Left ventricle myocardium inferior (tissue), 1 donor: ENCODE measurements around the gene MS4A4E. TPM values are rescaled to one million over a fixed set of nuclear protein-coding genes. Genes with fewer than 3 reads are reported as not detected.
"Not testable (repeated sequence)": the region's sequence is repeated elsewhere in the genome, so short reads cannot be mapped to it uniquely, and the experiment has no call there.

Source experiments
- DNase-seq: peaks from one replicate; pipeline ENCODE4 v3.0.0-alpha.2; 2020
- H3K27ac ChIP-seq: fragments of 200-600 bp; replicated peaks from 2 replicates; pipeline ENCODE4 v1.8.0; 2021
- H3K27me3 ChIP-seq: fragments of 200-600 bp; 2 replicates; pipeline ENCODE4 v1.8.0; 2021; ENCODE audit warnings: low read depth
- H3K36me3 ChIP-seq: fragments of 200-600 bp; 2 replicates; pipeline ENCODE4 v1.8.0; 2021
- H3K4me1 ChIP-seq: fragments of 200-600 bp; 2 replicates; pipeline ENCODE4 v1.8.0; 2021
- H3K4me3 ChIP-seq: fragments of 200-600 bp; 2 replicates; pipeline ENCODE4 v1.8.0; 2021; ENCODE audit warnings: mild to moderate bottlenecking, moderate library complexity
- H3K9me3 ChIP-seq: fragments of 200-600 bp; replicated peaks from 2 replicates; pipeline ENCODE4 v1.8.0; 2021
- intact Hi-C: fragments of 100-400 bp; cut with micrococcal nuclease; formaldehyde crosslinking; loops from one replicate; pipeline ENCODE4 v1.11.0; 2022
- total RNA-seq: library from RNA; stranded (reverse); fragmentation: NEBNext Ultra II Directional; extraction: Animal tissue kit (Norgen Biotek cat#: 25700); gene quantifications from one replicate; pipeline ENCODE4 v1.2.1, GENCODE V29; 2021
- TF ChIP-seq, protein P1 (sequence below): fragments of 200-600 bp; IDR thresholded peaks from 2 replicates; pipeline ENCODE4 v1.8.0; 2021; ENCODE audit warnings: antibody characterized with exemption, mild to moderate bottlenecking, borderline replicate concordance
- donor health status: DM: no; HTN: yes; CAD: no; lungs with severe emphysema.

Gene MS4A4E
- total RNA-seq, 1 donor from 2014 or later: 0.93 TPM

DNA sequence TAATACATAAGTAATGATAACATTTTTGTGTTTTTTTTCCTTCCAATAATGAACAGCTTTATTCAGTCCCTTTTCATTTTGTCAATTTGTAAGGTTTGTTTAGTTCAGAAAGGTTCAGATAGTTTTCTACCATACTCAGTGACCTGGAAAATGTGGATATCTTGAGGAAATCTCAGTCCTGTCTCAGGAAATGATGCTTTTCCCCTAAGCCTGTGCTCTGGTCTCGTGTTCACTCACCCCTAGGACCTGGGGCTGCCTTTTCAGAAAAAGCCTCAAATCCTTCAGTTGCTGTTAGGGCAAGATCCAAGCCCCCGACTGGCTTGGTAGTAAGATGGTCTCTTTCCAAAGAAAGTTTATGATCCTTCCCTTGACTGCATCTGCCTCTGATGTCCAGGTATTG lies 81.8 kb downstream of the MS4A4E start:
- no peak overlapping the region for H3K27ac ChIP-seq
- no peak overlapping the region for H3K4me3 ChIP-seq
- H3K9me3 ChIP-seq: peaks cover 8% of the 10 kb centered on the region
- H3K4me1 ChIP-seq: no peaks in the 10 kb centered on the region
- TF ChIP-seq, protein P1, sequence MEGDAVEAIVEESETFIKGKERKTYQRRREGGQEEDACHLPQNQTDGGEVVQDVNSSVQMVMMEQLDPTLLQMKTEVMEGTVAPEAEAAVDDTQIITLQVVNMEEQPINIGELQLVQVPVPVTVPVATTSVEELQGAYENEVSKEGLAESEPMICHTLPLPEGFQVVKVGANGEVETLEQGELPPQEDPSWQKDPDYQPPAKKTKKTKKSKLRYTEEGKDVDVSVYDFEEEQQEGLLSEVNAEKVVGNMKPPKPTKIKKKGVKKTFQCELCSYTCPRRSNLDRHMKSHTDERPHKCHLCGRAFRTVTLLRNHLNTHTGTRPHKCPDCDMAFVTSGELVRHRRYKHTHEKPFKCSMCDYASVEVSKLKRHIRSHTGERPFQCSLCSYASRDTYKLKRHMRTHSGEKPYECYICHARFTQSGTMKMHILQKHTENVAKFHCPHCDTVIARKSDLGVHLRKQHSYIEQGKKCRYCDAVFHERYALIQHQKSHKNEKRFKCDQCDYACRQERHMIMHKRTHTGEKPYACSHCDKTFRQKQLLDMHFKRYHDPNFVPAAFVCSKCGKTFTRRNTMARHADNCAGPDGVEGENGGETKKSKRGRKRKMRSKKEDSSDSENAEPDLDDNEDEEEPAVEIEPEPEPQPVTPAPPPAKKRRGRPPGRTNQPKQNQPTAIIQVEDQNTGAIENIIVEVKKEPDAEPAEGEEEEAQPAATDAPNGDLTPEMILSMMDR: no peak
- DNase-seq: no peak
- no peaks in the 10 kb centered on the region for H3K27me3 ChIP-seq
- H3K36me3 ChIP-seq: no peaks in the 10 kb centered on the region
- intact Hi-C loops: no loop called here

DNA sequence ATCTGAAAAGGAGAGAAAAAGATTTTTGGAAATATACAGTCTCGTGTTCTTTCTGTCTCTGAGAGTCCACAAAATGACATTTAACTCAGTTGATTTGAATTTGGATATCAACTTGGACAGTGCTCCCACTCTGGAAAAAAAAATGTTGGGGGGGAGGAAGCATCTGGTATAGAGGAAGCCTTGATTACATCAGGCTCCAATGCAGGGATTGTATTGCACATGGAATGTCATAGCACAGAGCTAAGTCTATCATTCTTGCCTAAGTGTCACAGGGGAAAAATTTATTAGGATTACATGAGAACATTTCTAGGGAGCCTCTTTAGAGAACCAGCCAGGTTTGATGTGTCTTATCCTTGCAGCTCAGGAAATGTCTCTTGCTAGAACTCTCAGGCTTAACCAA lies 83.1 kb downstream of the MS4A4E start:
- Histone ChIP-seq H3K4me3 (no peak overlapping the region), H3K36me3 (no peaks in the 10 kb centered on the region), H3K9me3 (peaks cover 12% of the 10 kb centered on the region), H3K4me1 (no peaks in the 10 kb centered on the region), H3K27ac (no peak overlapping the region), H3K27me3 (no peaks in the 10 kb centered on the region)
- DNase-seq: no peak
- TF ChIP-seq, protein P1: no peak
- intact Hi-C loops: no loop called here

DNA sequence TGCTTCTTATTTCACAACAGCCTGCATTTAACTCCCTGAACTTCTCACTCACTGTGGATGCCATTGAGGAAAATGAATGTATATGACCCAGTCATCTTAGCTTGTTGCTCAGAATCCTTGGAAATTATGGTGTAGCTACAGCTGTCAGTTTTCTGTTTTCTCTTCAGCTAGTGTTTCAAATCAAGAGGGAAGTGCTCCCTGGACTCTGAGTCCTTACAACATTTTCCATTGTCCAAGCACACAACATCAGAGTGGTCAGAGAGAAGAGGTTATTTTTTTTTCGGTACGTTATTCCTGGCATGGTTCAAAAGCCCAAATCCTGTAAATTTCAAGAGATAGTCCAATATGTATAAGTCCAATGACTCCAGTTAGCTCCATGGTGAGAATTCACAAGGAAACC lies 83.7 kb downstream of the MS4A4E start:
- Histone ChIP-seq H3K36me3 (no peaks in the 10 kb centered on the region), H3K27me3 (no peaks in the 10 kb centered on the region), H3K27ac (no peak overlapping the region), H3K9me3 (peaks cover 9% of the 10 kb centered on the region), H3K4me3 (no peak overlapping the region), H3K4me1 (no peaks in the 10 kb centered on the region)
- no peak for DNase-seq
- TF ChIP-seq, protein P1: no peak
- intact Hi-C loops: no loop called here

DNA sequence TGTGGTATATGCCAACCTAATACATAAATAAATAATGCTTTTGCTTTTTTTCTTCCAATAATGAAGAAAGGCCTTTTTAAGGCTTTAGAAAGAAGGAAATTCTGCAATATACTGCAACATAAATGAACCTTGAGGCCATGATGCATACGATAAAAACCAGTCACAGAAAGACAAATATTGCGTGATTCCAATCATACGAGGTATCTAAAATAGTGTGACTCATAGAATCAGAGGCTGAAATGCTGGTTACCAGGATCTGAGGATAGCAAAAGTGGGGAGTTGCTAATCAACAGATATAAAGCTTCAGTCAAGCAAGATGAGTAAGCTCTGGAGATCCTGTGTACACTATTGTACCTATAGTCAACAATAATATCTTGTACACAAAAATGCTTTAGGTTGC lies 84.3 kb downstream of the MS4A4E start:
- Histone ChIP-seq H3K27ac (no peak overlapping the region), H3K36me3 (no peaks in the 10 kb centered on the region), H3K27me3 (no peaks in the 10 kb centered on the region), H3K9me3 (peaks cover 9% of the 10 kb centered on the region), H3K4me1 (no peaks in the 10 kb centered on the region), H3K4me3 (no peak overlapping the region)
- DNase-seq: no peak
- TF ChIP-seq, protein P1: no peak
- intact Hi-C loops: no loop called here

DNA sequence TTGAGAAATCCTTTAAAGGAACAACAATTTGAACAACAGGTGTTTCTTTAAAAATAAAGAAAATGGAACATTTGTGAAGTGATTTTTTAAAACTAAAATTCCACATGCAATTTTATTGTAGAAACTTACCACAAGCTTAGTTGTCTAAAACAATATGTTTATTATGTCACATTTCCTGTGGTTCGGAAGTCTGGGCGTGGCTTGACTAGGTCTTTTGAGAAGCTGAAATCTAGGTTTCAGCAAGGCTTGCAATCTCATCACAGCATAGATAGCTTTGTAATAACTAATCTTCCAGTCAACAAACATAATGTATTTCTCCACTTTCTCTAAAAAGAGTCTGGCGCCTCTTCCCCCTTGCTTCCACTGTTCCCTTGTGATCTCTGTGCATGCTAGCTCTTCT lies 87.0 kb downstream of the MS4A4E start:
- TF ChIP-seq, protein P1: no peak
- Histone ChIP-seq H3K27ac (peak overlapping the region; percentile 17), H3K36me3 (no peaks in the 10 kb centered on the region), H3K9me3 (peaks cover 11% of the 10 kb centered on the region), H3K4me3 (no peak overlapping the region), H3K4me1 (no peaks in the 10 kb centered on the region), H3K27me3 (no peaks in the 10 kb centered on the region)
- intact Hi-C loops: no loop called here
- no peak for DNase-seq

DNA sequence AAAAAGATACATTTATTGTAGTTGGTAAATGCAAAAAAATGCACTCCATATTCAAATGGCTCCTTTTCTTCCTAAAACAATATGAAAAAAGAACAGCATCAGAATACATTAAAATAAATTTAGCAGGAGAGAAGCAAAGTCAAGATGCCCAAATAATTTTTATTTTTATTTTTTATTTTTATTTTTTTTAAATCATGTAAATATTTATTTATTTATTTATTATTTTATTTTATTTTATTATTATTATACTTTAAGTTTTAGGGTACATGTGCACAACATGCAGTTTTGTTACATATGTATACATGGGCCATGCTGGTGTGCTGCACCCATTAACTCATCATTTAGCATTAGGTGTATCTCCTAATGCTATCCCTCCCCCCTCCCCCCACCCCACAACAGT lies 90.2 kb downstream of the MS4A4E start:
- DNase-seq, H3K27me3 ChIP-seq, H3K4me1 ChIP-seq, H3K4me3 ChIP-seq, intact Hi-C loops, H3K36me3 ChIP-seq, H3K27ac ChIP-seq: not testable (repeated sequence)
- H3K9me3 ChIP-seq: peaks cover 22% of the 10 kb centered on the region
